NCI-H526 (cell line): ENCODE measurements around the gene SERTAD2.

ENCODE experiments used
- DNase-seq, 2 experiments: peaks; one replicate each; lab custom pipeline; 2025; lab: John Stamatoyannopoulos, UW

Gene SERTAD2

GRCh38 chr2:64586054-64586453 is 67.7 kb downstream of the SERTAD2 start:
- DNase-seq = no peak

GRCh38 chr2:64582774-64583340 is 70.9 kb downstream of the SERTAD2 start:
- no peak for DNase-seq

- DNase-seq = peak in 1 of 2 experiments; percentile 33
These were observed 71.8 kb downstream of the SERTAD2 start for GRCh38 chr2:64581777-64582539.
